Testis (tissue), 2 donors: ENCODE data around the gene PPM1J.

ENCODE experiments used
- CTCF ChIP-seq, 3 experiments: fragments of 450-650 bp in 2 of 3; fragments of 200-600 bp in 1 of 3; sonication (generic) in 1 of 3; IDR thresholded peaks; one replicate each; pipeline ENCODE4 v1.5.1; 2016 to 2019; ENCODE audit warnings: antibody characterized with exemption in 3 of 3, mild to moderate bottlenecking in 2 of 3, moderate library complexity in 1 of 3
- POLR2A ChIP-seq: fragments of 450-650 bp; IDR thresholded peaks from one replicate; pipeline ENCODE4 v1.6.1; 2017; ENCODE audit warnings: antibody characterized with exemption, mild to moderate bottlenecking, moderate library complexity

GRCh38 chr1:112735752-112736151 is 20.6 kb upstream of the PPM1J start:
- TF ChIP-seq CTCF (IDR thresholded peaks at IDR 0.05): no peak
- TF ChIP-seq POLR2A: no peak
